ENCODE results near the gene ARHGEF6. TPM values are rescaled to one million over a fixed set of nuclear protein-coding genes. Genes with fewer than 3 reads are reported as not detected.

The ARHGEF6 gene
- total RNA-seq, 1 experiment from 2014 or later = 5.1 TPM

DNA sequence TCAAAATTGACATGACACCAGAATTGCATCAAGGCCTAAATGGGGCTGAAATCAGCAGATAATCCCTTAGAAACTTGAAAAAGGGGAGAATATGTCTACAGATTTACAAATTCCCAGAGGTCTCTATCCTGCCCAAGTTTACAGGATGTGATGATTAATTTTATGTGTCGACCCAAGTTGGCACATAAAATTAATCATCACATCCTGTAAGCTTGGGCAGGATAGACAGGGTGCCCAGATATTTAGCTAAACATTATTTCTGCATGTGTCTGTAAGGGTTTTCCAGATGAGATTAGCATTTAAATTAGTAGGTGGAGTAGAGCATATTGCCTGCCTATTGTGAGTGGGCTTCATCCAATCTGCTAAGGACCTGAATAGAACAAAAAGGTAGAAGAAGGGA lies 52.3 kb downstream of the ARHGEF6 start:
- ATAC-seq = no peak
- Mint-ChIP-seq H3K4me3 (no peak overlapping the region), H3K36me3 (no peaks in the 10 kb centered on the region), H3K9me3 (no peaks in the 10 kb centered on the region), H3K27ac (no peak overlapping the region), H3K27me3 (ENCODE audit: low read depth) (no peaks in the 10 kb centered on the region), H3K4me1 (peaks cover 2% of the 10 kb centered on the region)
- no peak for DNase-seq (ENCODE audit: low spot score)
- TF ChIP-seq, protein P1, sequence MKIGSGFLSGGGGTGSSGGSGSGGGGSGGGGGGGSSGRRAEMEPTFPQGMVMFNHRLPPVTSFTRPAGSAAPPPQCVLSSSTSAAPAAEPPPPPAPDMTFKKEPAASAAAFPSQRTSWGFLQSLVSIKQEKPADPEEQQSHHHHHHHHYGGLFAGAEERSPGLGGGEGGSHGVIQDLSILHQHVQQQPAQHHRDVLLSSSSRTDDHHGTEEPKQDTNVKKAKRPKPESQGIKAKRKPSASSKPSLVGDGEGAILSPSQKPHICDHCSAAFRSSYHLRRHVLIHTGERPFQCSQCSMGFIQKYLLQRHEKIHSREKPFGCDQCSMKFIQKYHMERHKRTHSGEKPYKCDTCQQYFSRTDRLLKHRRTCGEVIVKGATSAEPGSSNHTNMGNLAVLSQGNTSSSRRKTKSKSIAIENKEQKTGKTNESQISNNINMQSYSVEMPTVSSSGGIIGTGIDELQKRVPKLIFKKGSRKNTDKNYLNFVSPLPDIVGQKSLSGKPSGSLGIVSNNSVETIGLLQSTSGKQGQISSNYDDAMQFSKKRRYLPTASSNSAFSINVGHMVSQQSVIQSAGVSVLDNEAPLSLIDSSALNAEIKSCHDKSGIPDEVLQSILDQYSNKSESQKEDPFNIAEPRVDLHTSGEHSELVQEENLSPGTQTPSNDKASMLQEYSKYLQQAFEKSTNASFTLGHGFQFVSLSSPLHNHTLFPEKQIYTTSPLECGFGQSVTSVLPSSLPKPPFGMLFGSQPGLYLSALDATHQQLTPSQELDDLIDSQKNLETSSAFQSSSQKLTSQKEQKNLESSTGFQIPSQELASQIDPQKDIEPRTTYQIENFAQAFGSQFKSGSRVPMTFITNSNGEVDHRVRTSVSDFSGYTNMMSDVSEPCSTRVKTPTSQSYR (CRISPR knock-in tag; IDR thresholded peaks at IDR 0.05) = no peak
- TF ChIP-seq TEAD4 (CRISPR knock-in tag; IDR thresholded peaks at IDR 0.05) (no peak), ZNF416 (CRISPR knock-in tag; IDR thresholded peaks at IDR 0.05) (no peak), TEAD1 (CRISPR knock-in tag; IDR thresholded peaks at IDR 0.05) (no peak), OVOL2 (CRISPR knock-in tag; IDR thresholded peaks at IDR 0.05; ENCODE audit: borderline replicate concordance) (no peak), NR2C2 (CRISPR knock-in tag; IDR thresholded peaks at IDR 0.05) (no peak), NR3C1 (CRISPR knock-in tag; conservative IDR thresholded peaks at IDR 0.05; ENCODE audit: low read depth) (no peak), RORB (CRISPR knock-in tag; IDR thresholded peaks at IDR 0.05) (no peak), SMAD4 (CRISPR knock-in tag; IDR thresholded peaks at IDR 0.05) (no peak), CBFB (CRISPR knock-in tag; IDR thresholded peaks at IDR 0.05; ENCODE audit: low read depth) (no peak), ZNF219 (CRISPR knock-in tag; IDR thresholded peaks at IDR 0.05; ENCODE audit: borderline replicate concordance) (no peak), FOXJ3 (CRISPR knock-in tag; IDR thresholded peaks at IDR 0.05; ENCODE audit: borderline replicate concordance) (no peak), KAT7 (CRISPR knock-in tag; IDR thresholded peaks at IDR 0.05; ENCODE audit: borderline replicate concordance) (no peak)
- TF ChIP-seq, protein P2, sequence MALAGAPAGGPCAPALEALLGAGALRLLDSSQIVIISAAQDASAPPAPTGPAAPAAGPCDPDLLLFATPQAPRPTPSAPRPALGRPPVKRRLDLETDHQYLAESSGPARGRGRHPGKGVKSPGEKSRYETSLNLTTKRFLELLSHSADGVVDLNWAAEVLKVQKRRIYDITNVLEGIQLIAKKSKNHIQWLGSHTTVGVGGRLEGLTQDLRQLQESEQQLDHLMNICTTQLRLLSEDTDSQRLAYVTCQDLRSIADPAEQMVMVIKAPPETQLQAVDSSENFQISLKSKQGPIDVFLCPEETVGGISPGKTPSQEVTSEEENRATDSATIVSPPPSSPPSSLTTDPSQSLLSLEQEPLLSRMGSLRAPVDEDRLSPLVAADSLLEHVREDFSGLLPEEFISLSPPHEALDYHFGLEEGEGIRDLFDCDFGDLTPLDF (CRISPR knock-in tag; IDR thresholded peaks at IDR 0.05) = no peak
- TF ChIP-seq, protein P3, sequence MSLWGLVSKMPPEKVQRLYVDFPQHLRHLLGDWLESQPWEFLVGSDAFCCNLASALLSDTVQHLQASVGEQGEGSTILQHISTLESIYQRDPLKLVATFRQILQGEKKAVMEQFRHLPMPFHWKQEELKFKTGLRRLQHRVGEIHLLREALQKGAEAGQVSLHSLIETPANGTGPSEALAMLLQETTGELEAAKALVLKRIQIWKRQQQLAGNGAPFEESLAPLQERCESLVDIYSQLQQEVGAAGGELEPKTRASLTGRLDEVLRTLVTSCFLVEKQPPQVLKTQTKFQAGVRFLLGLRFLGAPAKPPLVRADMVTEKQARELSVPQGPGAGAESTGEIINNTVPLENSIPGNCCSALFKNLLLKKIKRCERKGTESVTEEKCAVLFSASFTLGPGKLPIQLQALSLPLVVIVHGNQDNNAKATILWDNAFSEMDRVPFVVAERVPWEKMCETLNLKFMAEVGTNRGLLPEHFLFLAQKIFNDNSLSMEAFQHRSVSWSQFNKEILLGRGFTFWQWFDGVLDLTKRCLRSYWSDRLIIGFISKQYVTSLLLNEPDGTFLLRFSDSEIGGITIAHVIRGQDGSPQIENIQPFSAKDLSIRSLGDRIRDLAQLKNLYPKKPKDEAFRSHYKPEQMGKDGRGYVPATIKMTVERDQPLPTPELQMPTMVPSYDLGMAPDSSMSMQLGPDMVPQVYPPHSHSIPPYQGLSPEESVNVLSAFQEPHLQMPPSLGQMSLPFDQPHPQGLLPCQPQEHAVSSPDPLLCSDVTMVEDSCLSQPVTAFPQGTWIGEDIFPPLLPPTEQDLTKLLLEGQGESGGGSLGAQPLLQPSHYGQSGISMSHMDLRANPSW (CRISPR knock-in tag; conservative IDR thresholded peaks at IDR 0.05; ENCODE audit: low read depth) = no peak
- TF ChIP-seq, protein P4, sequence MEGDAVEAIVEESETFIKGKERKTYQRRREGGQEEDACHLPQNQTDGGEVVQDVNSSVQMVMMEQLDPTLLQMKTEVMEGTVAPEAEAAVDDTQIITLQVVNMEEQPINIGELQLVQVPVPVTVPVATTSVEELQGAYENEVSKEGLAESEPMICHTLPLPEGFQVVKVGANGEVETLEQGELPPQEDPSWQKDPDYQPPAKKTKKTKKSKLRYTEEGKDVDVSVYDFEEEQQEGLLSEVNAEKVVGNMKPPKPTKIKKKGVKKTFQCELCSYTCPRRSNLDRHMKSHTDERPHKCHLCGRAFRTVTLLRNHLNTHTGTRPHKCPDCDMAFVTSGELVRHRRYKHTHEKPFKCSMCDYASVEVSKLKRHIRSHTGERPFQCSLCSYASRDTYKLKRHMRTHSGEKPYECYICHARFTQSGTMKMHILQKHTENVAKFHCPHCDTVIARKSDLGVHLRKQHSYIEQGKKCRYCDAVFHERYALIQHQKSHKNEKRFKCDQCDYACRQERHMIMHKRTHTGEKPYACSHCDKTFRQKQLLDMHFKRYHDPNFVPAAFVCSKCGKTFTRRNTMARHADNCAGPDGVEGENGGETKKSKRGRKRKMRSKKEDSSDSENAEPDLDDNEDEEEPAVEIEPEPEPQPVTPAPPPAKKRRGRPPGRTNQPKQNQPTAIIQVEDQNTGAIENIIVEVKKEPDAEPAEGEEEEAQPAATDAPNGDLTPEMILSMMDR (IDR thresholded peaks at IDR 0.05) = no peak
- POLR2A ChIA-PET = interaction anchor here (0.7 kb wide), 1 partner anchor 131 kb away, joined by 3 read pairs; no protein-coding TSS in a partner anchor
- CTCF ChIA-PET = interaction anchor here (0.7 to 0.8 kb wide), 2 partner anchors 25 to 360 kb away, joined by 3 read pairs; no protein-coding TSS in a partner anchor

DNA sequence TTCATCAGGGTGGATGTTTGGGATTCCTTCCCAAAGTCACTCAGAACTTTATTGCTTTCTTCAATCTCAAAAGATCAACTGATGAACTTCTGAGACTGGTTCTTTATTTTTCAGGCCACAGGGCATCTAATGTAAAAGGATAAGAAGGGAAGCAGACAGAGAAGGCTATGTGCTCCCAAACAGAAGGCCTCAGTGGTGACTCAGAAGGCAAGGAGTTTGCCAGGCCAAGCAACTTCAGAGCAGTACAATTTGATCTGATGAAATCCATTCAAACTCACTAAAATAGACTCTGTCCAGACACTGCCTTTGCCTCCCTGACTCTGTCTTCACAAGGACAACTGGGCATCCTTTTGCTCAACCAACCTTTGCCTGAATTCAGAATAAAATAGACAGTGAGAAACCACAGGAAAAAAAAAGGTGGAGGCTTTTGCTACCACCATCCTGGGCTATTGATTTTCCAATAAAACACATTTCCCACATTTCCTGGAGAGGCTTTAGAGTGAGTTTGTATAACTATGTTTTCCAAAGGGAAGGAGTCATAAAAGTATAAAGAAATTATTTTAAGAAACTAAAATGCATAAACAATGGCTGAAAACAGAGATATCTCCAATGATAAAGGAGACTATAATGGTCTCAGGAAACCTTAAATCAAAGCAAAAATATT lies 55.2 kb downstream of the ARHGEF6 start:
- Mint-ChIP-seq H3K4me1 (peaks cover 2% of the 10 kb centered on the region), H3K9me3 (peaks cover 8% of the 10 kb centered on the region; the same call in 1 of the 2 replicates), H3K27me3 (ENCODE audit: low read depth) (no peaks in the 10 kb centered on the region), H3K4me3 (no peak overlapping the region), H3K36me3 (no peaks in the 10 kb centered on the region), H3K27ac (no peak overlapping the region)
- DNase-seq (ENCODE audit: low spot score) (no peak), ATAC-seq (no peak)
- ChIA-PET POLR2A (no interaction called here), CTCF (interaction anchor here (1.5 kb wide), 3 partner anchors 28 to 66 kb away, joined by 3 to 7 read pairs (median 6); no protein-coding TSS in a partner anchor)
- TF ChIP-seq, protein P5, sequence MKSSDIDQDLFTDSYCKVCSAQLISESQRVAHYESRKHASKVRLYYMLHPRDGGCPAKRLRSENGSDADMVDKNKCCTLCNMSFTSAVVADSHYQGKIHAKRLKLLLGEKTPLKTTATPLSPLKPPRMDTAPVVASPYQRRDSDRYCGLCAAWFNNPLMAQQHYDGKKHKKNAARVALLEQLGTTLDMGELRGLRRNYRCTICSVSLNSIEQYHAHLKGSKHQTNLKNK (CRISPR knock-in tag; IDR thresholded peaks at IDR 0.05) = no peak
- TF ChIP-seq RORB (CRISPR knock-in tag; IDR thresholded peaks at IDR 0.05) = no peak
- TF ChIP-seq, protein P6, sequence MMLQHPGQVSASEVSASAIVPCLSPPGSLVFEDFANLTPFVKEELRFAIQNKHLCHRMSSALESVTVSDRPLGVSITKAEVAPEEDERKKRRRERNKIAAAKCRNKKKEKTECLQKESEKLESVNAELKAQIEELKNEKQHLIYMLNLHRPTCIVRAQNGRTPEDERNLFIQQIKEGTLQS (CRISPR knock-in tag; conservative IDR thresholded peaks at IDR 0.05) = no peak
- TF ChIP-seq ZNF317 (CRISPR knock-in tag; IDR thresholded peaks at IDR 0.05; ENCODE audit: borderline replicate concordance, low read depth) = no peak
- TF ChIP-seq, protein P7, sequence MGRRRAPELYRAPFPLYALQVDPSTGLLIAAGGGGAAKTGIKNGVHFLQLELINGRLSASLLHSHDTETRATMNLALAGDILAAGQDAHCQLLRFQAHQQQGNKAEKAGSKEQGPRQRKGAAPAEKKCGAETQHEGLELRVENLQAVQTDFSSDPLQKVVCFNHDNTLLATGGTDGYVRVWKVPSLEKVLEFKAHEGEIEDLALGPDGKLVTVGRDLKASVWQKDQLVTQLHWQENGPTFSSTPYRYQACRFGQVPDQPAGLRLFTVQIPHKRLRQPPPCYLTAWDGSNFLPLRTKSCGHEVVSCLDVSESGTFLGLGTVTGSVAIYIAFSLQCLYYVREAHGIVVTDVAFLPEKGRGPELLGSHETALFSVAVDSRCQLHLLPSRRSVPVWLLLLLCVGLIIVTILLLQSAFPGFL (CRISPR knock-in tag; IDR thresholded peaks at IDR 0.05; ENCODE audit: borderline replicate concordance) = no peak
- no peak for TF ChIP-seq ELF4 (CRISPR knock-in tag; IDR thresholded peaks at IDR 0.05; ENCODE audit: low read depth)
- TF ChIP-seq SP1 (CRISPR knock-in tag; conservative IDR thresholded peaks at IDR 0.05) = no peak
- no peak for TF ChIP-seq TEAD1 (CRISPR knock-in tag; IDR thresholded peaks at IDR 0.05)

Data from WTC11 (cell line).